SHP77 treated with DMSO at 0.1 percent for 48 hours (cell line): ENCODE measurements around the gene MYO18B.

Source experiments
- DNase-seq: peaks from one replicate; lab custom pipeline; 2025; lab: John Stamatoyannopoulos, UW

MYO18B gene

GRCh38 chr22:25714070-25714469, 27.9 kb upstream of the MYO18B start:
- no peak for DNase-seq

GRCh38 chr22:25714739-25715138, 27.2 kb upstream of the MYO18B start:
- DNase-seq: no peak

DNA sequence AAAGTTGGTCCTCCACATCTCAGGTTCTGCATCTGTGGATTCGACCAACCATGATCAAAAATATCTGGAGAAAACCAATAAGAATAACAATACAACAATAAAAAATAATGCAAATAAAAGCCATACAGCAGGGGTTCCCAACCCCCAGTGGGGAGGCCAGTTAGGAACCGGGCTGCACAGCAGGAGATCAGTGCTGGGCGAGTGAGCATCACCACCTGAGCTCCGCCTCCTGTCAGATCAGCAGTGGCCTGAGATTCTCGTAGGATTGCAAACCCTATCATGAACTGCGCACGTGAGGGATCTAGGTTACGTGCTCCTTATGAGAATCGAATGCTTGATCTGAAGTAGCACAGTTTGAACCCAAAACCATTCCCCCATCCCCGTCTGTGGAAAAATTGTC, 25.4 kb upstream of the MYO18B start:
- DNase-seq: no peak

- DNase-seq: no peak
Observed at GRCh38 chr22:25718135-25718840, 23.7 kb upstream of the MYO18B start.

- DNase-seq: no peak
Observed at GRCh38 chr22:25722223-25722622, 19.8 kb upstream of the MYO18B start.

- DNase-seq: no peak
Observed at GRCh38 chr22:25722626-25723025, 19.4 kb upstream of the MYO18B start.

DNA sequence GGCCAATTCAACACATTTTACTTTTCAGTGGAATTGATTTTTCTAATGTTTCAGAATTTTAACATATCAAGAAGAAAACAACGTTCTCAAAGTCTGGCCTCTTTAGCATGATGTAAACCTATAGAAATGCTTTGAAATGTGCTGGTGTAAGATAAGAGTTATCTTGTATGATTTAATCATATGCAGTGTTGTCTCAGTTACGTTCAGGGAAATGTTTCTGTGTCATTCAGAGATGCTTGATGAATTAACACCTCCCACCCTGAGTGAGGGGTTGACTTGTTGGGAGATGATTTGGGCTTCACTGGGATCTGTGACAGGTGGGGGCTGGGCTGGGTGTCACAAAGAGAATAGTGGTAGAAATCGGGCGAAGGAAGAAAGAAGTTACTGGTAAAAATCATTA, 15.7 kb upstream of the MYO18B start:
- no peak for DNase-seq

DNA sequence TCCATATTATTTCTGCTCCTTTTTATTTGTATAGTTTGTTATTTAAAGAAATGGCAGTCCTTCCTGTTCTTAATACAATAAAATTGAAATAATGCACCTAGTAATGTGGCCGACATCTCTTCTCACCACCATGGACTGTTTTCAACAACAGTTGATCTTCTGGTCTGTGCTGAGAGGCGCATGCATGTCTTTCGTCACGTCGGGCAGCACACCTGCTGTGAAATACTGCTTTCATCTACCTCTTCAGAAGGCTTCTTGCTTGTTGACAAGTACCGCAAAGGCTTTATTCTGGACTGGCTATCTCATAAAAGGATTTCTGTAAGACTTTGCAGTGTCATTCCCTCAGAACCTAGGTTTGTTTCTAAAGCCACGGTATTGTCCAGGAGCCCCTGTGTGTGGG, 13.9 kb upstream of the MYO18B start:
- no peak for DNase-seq

- DNase-seq: no peak
Observed at GRCh38 chr22:25729016-25729995, 12.7 kb upstream of the MYO18B start.

DNA sequence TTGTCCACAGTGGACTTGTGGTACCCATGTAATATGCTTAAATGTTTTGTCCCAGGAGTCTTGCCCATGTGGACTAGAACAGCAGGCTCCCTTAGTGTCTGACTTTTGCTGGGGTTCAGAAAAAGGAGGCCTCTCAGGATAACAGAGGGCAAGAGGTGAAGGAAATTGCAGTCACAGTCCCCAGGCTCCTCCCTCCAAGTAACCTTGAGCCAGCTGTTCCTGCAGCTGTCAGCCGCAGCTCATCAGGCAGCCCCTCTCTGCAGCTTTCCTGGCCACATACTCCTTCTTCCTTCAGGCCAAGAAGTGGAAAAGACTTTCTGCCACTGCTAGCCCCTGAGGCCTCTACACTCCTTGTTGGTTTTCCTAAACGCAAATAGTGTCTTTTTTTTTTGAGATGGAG, 6.3 kb upstream of the MYO18B start:
- DNase-seq: no peak

DNA sequence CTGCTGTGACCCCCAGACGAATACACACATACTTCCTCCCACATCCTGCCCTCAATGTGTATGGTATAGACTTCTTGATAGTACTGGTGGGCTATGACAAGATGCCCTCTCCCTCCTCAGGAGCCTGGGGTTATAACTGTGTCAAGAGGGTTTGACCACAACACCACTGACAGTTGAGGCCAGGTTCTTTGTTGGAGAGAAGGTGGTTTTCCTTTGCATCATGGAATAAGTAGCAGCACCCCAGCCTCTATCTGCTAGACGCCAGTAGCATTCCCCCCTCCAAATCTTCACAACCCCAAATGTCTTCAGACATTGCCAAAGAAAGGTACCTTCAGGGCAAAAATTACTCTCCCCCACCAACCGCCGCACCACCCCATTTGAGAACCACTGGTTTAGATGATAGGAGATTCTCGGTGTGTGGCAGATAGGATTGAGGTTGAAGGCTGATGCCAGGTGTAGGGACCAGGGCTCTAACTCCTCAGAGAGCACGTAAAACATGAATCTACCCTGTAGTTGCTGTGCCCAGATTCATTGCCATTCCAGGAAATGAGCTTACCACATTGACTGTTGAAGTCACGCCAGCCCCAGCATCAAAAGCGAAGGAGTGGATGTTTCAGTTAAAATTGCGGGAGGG, 5.5 kb upstream of the MYO18B start:
- DNase-seq: no peak

- no peak for DNase-seq
Observed at GRCh38 chr22:25739659-25740344, 2.2 kb upstream of the MYO18B start.

- no peak for DNase-seq
Observed at GRCh38 chr22:25742918-25743708, 1.1 kb downstream of the MYO18B start.

DNA sequence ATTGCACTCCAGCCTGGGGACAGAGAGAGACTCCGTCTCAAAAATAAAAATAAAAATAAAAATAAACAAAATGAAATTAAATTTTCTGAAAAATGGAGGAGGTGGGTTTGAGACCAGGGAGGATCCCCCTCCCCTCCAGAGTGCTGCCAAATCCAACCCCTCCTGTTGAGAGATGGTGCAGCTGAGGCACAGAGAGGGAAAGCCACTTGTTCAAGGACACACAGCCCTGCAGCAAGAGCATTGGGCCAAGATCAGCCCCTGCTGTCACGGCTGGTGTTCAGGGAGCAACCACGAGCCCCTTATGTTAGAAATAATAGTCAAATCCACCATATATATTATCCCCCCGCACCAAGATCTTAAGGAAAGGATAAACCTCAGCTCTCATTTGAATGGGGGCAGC, 2.7 kb downstream of the MYO18B start:
- no peak for DNase-seq

GRCh38 chr22:25745341-25746011, 3.5 kb downstream of the MYO18B start:
- DNase-seq: no peak

DNA sequence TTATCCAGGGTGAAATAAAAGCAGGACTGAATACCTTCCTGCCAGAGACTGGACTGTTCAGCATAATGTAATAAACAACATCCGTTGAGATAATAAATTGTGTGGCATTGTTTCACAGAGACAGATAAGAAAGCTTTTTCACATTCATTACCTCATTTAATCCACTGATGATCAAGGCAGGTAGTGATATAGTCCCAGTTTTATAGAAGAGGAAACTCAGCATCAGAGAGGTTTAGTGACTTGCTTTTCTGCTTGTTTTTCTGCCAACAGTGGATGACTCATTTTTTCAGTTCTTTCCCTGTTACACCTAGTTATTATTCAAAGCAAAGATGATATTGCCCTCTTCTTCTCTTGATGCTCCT, 4.0 kb downstream of the MYO18B start:
- DNase-seq: no peak

GRCh38 chr22:25747245-25747944, 5.4 kb downstream of the MYO18B start:
- peak; percentile 69 for DNase-seq

DNA sequence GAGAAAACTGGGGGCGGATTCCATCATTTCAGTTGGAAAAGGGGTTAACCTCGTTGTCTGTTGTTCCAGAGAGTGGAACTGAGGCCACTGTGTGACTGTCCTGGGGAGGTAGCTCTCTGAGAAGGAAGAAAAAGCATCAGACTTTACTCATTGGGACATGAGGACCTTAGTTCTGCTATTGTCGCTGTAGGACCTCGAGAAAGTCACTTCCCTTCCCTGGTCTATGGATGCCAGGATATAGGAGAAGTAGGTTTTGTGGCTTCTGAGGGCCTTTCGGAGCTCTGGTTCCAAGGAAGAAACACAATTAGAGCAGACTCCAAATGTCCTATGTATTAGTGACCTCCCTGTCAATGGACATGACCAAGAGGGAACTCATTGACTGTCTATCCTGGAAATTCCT, 6.2 kb downstream of the MYO18B start:
- DNase-seq: no peak

- no peak for DNase-seq
Observed at GRCh38 chr22:25748704-25749103, 6.7 kb downstream of the MYO18B start.
